ENCODE data around the gene WDFY4.

The WDFY4 gene

DNA sequence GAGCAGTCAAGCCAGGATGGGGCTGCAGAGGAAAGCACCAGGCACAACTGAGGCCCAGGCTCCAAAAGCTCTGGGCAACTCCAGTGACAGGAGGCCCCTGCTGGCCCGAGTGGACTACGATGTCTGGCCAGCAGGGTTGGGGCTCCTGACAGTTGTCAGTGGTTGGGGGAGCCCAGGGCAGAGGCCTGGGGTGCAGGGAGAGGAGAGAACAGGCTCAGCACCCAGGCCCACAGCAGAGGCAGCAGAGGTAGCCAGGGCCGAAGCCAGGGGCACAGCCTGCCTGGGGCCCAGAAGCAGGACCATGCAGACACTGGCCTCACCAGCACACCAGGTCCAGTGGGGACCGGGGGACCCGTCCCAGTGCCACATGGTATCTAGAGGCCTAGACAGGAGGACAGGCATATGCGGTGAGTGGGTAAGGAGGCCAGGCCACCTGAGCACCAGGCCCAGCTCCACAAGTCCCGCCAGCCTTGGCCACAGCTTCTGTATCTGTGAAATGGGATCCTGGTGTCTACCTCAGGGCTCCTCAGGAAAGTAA is 301.0 kb downstream of the WDFY4 start:
- DNase-seq (ENCODE audit: low read depth): no peak

GRCh38 chr10:48990226-48990625 is 305.6 kb downstream of the WDFY4 start:
- no peak for DNase-seq (ENCODE audit: low read depth)

DNA sequence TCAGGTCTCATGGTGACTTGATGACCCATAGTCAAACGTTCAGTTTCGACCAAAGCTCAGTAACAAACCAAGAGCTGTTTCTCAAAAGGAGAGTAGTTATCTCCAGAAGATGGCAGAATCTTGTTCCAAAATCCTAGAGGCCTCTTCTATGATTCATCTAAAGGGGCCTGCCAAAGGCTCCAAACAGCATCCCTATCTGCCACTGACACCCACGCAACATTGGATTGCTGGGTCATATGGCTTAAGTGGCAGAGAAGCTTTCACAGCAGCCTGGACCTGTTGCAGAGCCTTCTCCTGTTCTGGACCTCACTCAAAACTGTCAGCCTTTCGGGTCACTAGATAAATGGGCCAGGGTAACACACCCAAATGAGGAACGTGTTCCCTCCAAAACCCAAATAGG is 309.0 kb downstream of the WDFY4 start:
- no peak for DNase-seq (ENCODE audit: low read depth)

DNA sequence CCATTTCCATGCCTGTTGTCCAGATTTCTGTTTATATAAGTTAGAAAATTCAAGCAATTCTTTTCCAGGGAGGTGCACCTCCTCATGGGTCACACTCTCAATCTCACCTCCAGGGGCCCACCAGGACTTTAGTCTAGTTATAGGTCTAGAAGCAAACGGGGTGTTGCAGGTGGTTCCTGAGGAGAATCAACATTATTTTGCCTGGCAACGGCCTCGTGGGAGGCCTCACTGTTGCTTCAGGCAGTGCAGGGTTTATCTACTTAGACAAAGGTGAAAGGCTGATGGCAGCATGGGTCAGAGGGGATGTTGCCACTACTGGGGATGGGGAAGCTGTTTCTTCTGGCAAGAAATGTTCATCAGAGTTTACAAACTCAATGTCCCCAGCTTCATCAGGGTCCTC is 311.7 kb downstream of the WDFY4 start:
- DNase-seq (ENCODE audit: low read depth): no peak

DNA sequence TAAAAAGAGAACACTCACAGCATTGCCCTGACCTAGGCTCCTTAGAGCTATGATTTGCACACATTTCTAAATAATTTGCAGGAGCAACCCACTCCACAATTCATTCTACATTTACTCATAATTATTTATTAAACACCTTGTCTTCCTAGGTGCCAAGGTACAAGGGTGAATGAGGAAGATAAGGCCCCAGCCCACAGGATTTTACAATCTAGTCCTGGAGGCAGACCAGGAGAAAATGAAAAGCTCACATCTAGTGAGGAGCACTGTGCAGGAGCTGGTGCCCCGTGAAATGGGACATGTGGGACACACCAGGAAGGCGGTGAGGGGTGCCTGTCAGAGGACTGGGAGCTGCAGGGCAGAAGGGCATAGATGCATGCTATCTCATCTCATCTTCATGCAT is 314.7 kb downstream of the WDFY4 start:
- DNase-seq (ENCODE audit: low read depth): no peak

DNA sequence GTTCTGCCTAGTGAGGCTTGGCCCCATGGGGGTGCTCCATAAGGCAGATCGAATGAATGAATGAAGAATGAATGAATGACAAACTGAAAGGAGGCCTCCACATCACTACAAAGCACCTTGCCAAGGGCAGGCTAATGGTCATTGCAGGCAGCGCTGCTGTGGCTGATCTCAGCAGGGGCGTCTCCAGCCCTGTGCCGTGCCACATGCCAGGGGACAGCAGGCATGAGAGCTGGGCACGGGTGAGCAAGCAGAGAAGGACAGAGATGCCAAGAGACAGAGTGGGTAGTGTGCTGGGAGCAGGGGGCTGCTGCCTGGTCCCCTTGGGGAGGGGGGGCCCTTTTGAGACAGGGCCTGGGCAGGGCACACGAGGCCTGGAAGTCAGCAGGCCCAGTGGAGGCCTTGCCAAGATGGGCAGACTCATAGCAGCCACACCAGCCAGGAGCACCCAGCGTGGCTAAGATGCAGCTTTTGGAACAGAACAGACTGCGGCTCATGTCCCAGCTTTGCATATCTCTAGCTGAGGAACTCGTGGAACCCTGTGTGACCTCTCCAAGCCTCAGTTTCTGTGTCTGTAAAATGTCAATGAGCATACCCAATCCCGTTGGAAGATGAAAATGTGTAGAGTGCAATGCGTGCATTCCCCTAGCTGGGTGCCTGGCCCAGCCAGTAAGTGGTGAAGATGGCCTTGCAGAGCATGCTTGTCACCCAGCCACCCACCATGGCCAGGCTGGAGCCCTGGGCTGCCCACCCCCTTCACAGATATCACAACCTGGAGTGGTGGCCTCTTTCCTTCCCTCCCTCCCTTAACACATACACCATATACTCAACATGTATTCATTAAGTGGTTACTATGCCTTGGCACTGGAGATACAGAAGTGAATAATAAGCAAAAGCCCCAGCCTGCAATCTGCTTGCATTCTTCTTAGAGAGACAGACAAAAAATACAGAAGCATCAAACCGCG is 316.0 kb downstream of the WDFY4 start:
- DNase-seq (ENCODE audit: low read depth): no peak

DNA sequence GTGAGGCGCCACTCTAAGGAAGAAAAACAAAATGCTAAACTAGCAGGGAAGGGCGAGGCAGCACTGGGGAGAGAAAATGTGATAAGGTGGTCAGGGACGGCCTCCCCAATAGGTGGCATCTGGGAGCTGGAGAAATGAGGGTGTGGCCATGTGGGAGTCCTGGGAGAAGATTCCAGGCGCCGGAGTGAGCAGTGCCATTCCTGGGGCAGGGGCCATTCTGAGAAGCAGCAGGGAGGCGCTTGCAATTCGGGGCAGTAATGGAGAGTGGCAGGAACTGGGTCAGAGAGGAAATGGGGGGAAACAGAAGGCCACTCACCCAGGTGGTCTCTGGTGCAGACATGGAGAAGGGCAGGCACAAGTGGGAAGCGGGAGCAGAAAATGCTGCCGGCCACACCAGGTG is 316.7 kb downstream of the WDFY4 start:
- DNase-seq (ENCODE audit: low read depth): no peak

GRCh38 chr10:49001870-49002672 is 317.4 kb downstream of the WDFY4 start:
- DNase-seq (ENCODE audit: low read depth): no peak

- no peak for DNase-seq (ENCODE audit: low read depth)
Measured at GRCh38 chr10:49005270-49005669, 320.6 kb downstream of the WDFY4 start.

DNA sequence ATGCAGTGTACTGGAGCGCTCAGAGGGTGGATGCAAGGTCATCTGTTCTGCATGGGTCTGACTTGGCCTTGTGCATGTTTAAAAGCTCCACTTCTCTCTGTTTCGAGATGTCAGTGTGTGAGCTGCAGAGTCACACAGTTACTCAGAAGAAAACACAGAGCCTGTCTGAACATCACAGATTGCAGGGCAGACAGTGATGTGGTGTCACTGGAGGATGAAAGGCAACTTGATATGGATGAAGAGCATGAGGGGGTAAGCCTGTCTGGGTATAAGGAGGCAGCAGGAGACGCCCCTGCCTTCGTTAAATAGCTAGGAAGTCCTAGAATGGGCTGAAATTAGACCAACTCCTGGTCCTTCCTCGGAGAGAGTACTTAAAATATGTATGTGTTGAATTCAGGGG is 322.5 kb downstream of the WDFY4 start:
- DNase-seq (ENCODE audit: low read depth): no peak

GRCh38 chr10:49008091-49008490 is 323.4 kb downstream of the WDFY4 start:
- no peak for DNase-seq (ENCODE audit: low read depth)

DNA sequence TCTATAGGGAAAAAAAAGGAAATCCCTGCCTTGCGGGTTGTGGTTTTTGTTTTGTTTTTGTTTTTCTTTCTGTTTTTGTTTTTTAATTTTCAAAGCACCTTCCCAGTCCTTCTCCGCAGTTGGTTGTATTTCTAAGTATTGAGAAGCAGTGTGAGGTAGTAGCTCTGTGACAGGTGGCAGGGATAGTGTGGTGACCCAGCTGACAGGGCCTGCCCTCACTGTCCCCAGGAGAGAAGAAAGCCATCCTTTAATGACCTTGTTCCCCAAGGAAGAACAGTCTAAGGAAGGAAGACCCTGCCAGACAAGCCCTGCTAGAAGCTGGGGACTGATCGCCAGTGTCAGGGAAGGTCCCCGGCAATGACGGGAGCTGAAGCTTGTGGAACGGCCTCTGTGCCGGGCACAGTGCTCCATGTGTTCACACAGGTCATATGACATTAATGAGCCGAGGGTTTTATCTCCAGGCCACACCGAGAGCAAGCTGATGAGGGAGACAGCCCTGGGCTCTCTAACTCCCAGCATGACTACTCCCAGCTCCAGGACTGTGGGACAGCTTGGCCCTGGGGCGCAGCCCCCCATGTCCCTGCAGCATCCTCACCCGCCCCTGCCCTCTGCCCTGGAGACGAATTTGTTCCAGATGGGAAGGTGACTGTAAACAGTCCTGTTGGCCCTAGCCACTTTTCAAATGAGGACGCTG is 324.0 kb downstream of the WDFY4 start:
- DNase-seq (ENCODE audit: low read depth): no peak

DNA sequence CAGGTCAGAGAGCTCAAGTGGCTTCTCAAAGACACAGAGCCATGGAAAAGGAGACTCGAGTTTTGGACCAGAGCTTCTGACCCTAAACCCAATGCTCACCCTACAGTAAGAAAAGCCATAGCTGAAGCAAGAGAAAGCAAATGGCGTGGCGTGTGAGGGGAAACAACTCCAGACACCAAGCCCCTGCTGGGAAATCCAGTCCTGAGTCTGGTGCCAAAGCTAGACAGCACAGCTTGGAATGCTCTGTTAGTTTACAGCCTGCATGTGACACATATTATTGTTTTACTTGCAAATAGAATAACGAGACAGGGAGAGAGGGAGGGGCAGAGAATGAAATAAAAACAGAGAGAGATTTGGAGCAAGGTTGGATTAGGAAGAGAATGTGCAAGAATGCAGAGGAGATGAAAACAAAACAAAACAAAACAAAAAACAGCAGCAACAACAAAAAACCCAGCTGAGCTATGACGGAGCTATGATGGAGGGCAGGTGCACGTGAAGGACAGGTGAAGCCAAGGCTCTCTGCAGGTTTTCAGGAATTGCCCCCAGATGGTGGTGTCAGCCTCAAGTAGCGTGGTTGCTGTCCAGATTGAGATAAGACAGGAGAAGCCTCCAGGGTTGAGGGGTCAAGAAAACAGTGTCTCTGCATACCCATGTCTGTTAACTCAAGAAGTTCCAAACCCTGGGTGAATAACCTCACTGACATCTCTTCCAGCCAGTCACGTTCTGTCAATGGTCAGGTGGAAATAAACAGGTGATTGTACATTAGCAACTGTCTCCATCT is 324.7 kb downstream of the WDFY4 start:
- DNase-seq (ENCODE audit: low read depth): no peak

DNA sequence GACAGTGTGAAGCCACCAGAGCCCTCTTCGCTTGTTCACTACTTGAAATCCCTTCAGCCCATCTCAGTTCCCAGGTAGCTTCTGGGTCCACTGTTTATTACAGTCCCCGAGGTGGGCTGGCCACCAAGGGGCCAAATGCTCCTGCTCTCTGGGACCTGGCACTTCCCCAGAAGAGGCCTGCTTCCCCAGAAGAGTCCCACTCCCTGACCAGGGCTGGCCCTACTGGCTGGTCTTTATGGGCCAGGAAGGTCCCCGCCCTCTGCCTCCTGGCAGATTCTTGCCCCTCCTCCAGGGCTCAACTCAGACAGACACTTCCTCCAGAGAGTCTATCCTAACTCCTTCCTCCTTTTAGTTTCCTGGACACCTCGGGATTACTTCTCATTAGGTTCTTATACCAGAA is 325.6 kb downstream of the WDFY4 start:
- DNase-seq (ENCODE audit: low read depth): no peak

DNA sequence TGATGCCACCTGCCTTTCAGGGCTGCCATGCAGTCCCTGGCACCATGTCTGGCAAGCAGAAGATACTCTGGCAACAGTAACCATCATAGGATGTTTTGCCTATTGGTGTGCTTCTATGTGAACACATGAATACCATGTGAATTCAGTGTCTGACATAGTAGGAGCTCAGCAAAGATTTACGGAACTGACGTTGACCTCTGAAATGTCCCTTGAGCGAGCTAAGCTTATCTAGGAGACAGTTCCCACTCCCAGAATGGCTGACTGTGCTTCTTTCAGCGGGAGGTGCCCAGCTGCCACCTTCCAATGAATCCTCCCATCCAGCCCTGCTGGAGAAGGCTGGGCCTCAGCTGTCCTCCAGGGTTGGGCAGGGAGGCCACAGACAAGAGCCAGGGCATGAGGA is 326.2 kb downstream of the WDFY4 start:
- no peak for DNase-seq (ENCODE audit: low read depth)

GRCh38 chr10:49011756-49012155 is 327.1 kb downstream of the WDFY4 start:
- no peak for DNase-seq (ENCODE audit: low read depth)

- no peak for DNase-seq (ENCODE audit: low read depth)
Measured at GRCh38 chr10:49012603-49013002, 327.9 kb downstream of the WDFY4 start.

DNA sequence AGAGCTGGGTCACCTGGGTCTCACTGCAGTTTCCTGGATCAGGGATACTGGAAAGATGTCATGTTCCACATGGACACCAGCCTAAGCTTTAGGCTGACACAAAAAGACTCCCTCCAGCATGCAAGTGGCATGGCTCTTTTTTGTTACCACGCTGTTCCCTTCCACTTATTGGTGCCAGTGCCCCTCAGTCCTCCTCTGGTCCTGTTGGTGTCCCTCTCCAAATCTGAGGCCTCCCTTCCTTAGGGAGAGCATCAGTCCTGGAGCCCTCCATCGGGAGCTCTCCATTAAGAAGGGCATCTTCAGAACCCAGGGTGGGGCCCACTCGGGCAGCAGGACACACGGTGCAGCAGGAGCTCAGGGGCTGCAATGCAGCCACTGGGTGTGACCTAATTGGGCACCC is 331.0 kb downstream of the WDFY4 start:
- DNase-seq (ENCODE audit: low read depth): no peak

DNA sequence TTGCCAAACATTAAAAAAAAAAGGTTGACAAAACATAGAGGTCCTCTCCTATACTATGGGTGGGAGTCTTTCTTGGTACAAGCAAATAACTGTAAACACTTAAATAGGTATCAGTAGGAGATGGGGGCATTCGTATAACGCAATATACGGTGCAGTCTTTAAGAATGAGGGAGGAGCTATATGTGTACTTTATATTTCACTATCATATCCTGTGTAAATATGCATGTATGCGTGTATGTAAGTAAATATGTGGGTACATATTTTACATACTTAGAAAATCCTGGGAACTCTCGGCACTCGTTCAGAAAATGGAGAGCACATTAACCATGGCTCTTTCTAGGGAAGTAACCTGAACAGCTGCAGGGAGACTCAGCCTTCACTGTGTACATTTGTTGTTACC is 337.0 kb downstream of the WDFY4 start:
- DNase-seq (ENCODE audit: low read depth): no peak

- DNase-seq (ENCODE audit: low read depth): no peak
Measured at GRCh38 chr10:49023071-49023470, 338.4 kb downstream of the WDFY4 start.

GRCh38 chr10:49023752-49024151 is 339.1 kb downstream of the WDFY4 start:
- DNase-seq (ENCODE audit: low read depth): peak; percentile 11

DNA sequence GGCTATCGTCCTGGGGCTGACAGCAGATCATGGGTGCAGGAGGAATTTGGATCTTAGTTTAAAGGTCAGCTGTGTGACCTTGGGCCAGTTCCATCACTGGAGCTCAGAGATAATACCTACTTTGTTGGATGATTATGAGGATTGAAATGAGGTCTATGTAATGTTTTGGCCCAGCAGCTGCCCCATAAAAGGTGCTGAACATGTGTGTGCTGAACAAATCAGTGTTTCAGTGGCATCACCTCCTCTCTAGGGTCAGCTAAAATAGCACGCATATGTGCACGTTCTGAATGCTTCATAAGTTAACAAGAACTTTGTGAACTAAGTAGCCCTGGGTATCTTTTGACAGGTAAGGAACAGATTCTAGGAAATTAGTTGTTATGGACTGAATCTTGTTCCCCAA is 339.8 kb downstream of the WDFY4 start:
- no peak for DNase-seq (ENCODE audit: low read depth)
